ENCODE measurements around the gene LSMEM2.
"Not testable (repeated sequence)": the region's sequence is repeated elsewhere in the genome, so short reads cannot be mapped to it uniquely, and the experiment has no call there.

Gene LSMEM2

GRCh38 chr3:50295553-50296431 lies 16.9 kb downstream of the LSMEM2 start:
- FAIRE-seq (no peak), DNase-seq (ENCODE audit: extremely low spot score, insufficient read length, low read depth) (no peak)

DNA sequence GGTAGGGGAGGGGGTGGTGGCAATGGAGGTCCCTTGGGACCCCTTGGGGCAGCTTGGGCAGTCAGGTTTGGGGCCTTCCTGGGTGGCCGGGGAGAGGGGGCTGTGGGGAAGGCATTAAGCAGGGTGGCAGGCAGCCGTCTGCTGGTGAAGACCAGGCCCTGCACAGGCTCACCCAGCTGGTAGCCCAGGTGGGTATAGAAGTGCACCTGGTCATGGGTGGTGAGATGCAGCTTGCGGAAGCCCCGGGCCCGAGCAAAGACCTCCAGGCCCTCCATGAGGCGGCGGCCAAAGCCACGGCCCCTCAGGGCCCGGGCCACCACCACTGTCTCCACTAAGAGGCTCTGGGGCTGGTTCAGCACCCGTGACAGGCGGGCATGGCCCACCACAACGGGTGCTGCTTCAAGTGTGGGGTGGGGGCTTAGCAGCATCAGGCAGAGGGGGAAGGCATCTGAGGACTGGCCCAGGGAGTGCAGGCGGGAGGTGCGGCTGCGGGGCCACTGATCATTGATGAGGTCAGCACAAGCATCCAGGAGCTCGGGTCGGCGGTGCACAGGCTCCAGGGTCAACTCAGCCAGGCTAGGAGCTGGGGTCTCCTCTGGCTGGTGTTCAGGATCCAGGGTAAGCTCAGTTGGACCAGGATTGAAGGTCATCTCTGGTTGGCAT lies 18.0 kb downstream of the LSMEM2 start:
- DNase-seq (ENCODE audit: extremely low spot score, insufficient read length, low read depth): no peak
- no peak for FAIRE-seq

- FAIRE-seq (no peak), DNase-seq (ENCODE audit: extremely low spot score, insufficient read length, low read depth) (no peak)
Measured at GRCh38 chr3:50297384-50297775, 18.5 kb downstream of the LSMEM2 start.

DNA sequence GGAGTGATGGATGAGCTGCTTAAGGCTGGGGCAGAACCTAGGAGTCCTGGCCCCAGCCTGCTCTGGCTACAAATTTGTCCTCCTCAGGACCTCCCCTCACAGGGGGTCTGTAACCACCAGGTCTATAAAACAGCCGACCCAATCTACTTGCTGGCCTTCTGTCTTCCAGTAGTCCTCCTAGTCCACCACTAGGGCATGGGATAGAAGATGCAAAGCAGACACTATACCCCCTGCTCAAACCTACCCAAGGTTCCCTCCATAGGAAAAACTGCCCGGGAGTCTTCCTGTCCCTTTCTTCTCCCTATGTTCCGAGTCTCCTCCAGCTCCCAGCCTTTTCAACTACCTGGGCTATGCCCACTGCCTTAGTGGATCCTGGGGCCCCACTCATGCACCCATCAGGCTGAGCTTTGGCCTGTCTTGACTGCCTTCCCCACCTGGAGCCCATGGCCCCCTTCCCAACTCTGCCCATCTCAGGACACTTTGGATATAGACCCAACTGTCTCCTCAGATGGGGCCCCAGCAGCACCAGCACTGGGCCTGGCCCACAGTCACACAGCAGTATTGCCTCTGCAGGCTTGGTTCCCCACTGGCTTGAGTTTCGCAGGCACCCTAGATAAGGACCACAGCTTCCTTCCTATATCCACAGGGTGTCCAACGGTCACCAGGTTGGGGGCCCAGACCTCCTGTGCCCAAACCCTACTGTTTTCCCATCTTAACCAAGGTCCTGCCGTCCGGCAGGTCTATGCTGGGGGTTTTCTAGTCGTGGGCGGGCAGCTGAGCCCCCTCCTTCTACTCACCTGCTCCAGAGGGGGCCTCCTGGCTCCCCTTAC lies 19.2 kb downstream of the LSMEM2 start:
- FAIRE-seq (no peak), DNase-seq (ENCODE audit: extremely low spot score, insufficient read length, low read depth) (no peak)

DNA sequence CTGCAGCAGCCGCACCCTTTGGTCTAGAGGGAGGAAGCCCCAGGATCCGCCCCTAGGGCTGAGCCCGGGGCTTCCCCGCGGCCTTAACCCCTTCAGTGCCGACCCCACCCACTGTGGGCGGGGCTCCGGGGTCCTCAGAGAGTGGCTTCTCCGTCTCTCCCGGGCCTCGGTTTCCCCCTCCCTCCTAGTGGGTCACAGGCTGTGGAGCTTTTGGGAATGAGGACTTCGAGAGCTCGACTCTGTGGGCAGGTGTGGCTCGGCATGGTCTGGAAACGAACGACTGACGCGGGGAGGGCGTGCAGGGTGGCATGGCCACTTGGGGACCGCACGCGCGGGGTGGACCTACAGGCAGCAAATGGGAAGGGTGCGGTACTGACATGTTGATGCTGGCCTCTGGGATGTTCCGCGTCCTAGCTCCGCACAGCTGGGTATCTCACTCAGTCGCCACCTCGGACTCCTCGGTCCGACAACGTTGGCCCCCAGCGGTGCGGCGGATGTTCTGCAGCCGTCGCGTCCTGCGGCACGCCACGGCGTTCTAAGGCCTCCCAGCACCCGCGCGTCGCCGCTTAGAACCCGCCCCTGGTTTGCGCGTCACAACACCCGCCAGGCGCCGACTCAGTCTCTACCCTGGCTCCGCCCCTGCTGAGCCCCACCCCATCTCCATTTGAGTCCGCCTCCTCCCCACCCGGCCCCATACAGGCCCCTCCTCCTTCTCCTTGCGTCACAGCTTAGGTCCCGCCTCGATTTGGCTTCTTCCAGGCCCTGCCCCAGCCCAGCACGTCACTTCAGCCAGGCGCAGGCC lies 20.1 kb downstream of the LSMEM2 start, which contains the start of the genes HYAL3 and NAA80:
Gene HYAL3 (minus strand): TSS at position 570 of the 802 bp plus-strand sequence. CDS start 3,803 bp downstream, outside the sequence.
Gene NAA80 (minus strand): TSS at position 570 of the 802 bp plus-strand sequence. CDS start 1,942 bp downstream, outside the sequence.
- FAIRE-seq: peak; percentile 100

GRCh38 chr3:50299638-50299928 lies 20.7 kb downstream of the LSMEM2 start:
- FAIRE-seq (no peak), DNase-seq (ENCODE audit: extremely low spot score, insufficient read length, low read depth) (no peak)

More for the DNA sequence above, 20.1 kb downstream of the LSMEM2 start, which contains the start of the genes HYAL3 and NAA80:
- DNase-seq (ENCODE audit: extremely low spot score, insufficient read length, low read depth): peak; percentile 95

DNA sequence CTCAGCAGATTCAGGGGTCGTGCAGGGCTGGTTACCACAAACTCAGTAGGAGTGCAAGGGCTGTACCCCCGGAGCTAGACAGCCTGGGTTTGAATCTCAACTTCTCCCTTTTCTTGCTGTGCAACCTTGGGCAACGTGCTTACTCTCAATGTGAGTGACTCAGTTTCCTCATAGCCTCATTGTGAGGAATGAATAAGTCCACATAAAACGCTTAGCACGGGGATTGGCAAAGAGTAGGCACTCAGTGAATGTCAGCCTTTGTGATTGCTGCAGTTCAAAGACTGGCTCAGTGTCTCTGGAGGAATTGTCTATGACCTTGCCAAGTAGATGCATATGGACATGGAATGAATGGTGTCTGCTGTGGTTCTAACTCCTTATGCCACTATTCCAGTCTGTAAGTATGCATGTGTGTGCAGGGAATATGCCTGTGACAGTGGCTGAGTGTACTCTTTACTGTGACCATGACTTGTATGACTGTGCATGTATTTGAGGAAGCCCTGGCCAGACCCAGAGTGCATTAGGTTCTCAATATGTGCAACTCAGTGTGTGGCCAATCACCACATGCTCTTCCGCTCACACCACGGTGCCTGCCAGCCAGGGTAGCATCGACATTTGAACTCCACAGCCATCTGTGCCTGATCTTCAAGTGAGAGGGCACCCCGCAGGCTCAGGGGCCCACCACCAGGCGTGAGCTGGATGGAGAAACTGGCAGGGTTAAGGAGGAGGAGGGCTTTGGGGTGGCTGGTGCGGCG lies 21.2 kb downstream of the LSMEM2 start:
- no peak for DNase-seq (ENCODE audit: extremely low spot score, insufficient read length, low read depth)
- FAIRE-seq: no peak

DNA sequence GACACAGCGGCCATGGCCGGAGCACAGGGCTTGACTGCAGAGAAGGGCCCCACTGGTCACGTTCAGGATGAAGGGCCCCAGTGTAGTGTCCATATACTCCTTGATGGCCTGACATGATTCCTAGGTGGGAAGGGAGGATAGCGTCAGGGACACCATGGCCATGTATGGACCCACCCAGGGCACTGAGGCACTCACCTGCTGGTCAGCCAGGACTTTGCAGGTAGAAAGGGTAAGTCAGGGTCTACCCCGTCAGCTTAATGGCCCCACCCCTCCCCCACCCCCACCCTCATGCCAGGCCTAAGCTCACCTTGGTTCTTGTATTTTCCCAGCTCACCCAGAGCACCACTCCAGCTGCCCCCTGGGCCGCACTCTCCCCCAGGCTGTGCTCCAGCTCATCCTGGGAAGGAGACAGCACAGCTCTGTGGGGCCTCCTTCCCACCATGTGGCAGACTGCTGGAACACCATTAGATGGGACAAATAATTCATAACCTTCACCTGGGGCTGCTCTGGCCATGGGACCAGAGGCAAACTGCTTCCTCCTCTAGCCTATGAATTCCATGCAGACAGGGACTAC lies 21.9 kb downstream of the LSMEM2 start:
- DNase-seq (ENCODE audit: extremely low spot score, insufficient read length, low read depth) (no peak), FAIRE-seq (no peak)

DNA sequence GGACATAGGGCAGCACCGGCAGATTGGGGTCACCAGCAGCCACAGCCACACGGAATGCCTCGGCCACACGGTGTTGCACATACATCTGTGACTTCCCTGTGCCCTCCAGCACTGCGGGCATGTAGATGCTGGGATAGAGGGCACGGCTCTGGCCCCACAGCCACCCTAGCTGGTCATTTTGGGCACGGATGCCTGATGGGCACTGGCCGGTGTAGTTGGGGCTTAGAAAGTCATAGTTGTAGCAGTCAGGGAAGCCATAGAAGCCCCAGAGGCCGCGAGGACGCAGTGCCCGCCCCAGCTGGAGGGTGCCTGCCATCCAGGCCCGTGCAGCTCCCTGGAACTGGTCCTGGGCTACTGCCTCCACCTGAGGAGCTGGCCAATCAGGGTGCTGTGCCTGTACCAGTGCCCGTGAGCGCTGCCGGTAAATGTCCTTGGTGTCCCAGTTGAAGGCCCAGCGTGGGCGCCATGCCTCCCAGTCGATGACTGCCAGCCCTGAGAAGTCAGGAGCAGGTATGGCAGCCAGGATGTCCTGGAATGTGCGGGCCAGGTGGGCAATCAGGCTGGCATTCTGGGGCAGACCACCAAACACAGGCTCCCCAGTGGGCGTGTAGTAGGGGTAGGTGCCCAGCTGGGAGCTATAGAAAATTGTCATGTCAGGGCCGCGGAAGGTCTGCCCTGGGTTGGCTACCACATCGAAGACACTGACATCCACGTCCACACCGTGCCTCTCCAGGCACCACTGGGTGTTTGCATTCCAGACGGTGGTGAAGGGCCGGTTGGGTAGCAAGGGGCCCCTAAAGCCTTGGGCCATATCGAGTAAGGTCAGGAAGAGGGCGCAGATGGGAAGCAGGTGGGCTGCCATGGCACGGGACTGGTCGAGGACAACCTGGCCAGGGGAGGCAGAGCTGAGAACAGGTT lies 23.5 kb downstream of the LSMEM2 start:
- FAIRE-seq (no peak), DNase-seq (ENCODE audit: extremely low spot score, insufficient read length, low read depth) (no peak)

DNA sequence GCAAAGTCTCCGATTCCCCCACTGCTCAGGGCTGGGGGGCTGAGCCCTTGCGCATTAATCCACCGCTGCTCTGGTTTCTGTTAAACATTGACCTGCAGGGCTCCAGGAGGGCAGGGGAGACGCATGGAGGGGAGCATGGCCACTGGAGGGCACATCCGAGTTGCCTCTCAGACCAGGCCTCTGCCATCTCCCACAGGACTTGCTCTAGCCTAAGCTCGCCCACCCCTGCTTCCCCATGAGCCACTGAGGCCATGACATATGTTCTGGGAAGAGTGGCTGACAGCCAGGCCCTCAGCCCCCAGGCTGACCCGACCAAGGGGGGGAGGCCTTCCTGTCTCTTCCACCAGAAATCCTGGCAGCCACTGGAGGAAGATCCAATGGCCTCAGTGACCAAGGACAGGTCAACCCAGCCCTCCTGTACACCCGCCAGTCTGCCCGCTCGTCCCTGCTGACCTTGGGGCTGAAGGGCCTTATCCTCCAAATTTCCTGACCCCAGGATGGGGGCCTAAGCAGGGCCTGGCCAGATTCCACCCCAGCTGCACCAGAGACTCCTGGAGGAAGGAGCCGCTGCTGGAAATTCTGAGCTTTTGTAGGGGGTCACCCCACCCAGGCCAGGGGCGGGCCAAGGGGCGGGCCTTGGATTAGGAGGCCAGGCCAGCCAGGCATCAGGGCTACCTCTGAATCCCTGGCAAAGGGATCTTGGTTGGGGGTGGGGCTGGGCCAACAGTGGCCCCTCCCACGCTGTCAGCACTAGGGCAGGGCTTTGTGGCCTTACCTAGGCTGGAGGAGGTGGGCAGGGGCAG lies 24.3 kb downstream of the LSMEM2 start, which contains the start of gene HYAL1:
Gene HYAL1 (minus strand): TSS at position 562 of the 803 bp plus-strand sequence. CDS start 618 bp downstream, outside the sequence.
- FAIRE-seq: no peak
- DNase-seq (ENCODE audit: extremely low spot score, insufficient read length, low read depth): no peak

DNA sequence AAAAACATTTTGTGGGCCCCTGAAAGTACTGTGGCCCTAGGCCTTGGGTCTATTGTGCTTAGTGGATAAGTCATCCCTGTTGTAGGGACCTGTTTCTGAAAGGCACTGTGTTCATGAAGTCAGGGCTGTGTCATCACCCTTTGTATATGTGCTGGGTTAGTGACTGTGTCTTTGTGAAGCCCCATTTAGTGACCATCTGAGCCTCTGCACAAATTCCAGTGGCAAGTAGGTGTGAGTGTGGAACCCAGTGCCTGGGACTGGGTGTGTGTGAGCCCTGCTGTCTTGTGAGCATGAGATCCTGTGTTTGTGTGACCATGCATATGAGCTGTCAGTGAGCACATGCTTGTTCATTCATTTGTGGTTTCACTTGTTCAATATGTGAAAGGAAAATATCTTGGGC lies 25.7 kb downstream of the LSMEM2 start:
- FAIRE-seq (no peak), DNase-seq (ENCODE audit: extremely low spot score, insufficient read length, low read depth) (no peak)

DNA sequence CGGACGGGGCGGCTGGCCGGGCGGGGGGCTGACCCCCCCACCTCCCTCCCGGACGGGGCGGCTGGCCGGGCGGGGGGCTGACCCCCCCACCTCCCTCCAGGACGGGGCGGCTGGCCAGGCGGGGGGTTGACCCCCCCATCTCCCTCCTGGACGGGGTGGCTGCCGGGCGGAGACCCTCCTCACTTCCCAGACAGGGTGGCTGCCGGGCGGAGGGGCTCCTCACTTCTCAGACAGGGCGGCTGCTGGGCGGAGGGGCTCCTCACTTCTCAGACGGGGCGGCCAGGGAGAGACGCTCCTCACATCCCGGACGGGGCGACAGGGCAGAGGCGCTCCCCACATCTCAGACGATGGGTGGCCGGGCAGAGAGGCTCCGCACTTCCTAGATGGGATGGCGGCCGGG lies 33.2 kb downstream of the LSMEM2 start:
- not testable (repeated sequence) for DNase-seq (ENCODE audit: extremely low spot score, insufficient read length, low read depth); FAIRE-seq

DNA sequence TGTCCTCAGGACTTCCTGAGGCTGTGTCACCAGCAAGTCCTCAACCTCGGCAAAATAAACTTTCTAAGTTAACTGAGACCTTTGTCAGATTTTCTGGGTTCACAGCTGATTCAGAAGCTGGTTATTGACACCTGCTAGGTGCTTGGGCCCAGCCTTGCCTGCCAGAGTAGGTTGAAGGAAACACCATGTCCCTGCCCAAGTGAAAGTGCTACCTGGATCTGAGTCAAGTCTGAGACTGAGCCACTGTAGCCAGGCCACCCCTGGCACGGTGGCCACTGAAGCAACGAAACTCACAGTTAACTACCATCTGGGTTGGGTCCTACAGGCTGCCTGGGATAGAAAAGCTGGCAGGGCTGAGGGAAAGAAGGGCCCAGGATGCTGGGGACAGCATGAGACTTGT lies 35.5 kb downstream of the LSMEM2 start:
- no peak for DNase-seq (ENCODE audit: extremely low spot score, insufficient read length, low read depth)
- FAIRE-seq: no peak

- no peak for DNase-seq (ENCODE audit: extremely low spot score, insufficient read length, low read depth)
- no peak for FAIRE-seq
Measured at GRCh38 chr3:50314816-50315215, 35.9 kb downstream of the LSMEM2 start.

DNA sequence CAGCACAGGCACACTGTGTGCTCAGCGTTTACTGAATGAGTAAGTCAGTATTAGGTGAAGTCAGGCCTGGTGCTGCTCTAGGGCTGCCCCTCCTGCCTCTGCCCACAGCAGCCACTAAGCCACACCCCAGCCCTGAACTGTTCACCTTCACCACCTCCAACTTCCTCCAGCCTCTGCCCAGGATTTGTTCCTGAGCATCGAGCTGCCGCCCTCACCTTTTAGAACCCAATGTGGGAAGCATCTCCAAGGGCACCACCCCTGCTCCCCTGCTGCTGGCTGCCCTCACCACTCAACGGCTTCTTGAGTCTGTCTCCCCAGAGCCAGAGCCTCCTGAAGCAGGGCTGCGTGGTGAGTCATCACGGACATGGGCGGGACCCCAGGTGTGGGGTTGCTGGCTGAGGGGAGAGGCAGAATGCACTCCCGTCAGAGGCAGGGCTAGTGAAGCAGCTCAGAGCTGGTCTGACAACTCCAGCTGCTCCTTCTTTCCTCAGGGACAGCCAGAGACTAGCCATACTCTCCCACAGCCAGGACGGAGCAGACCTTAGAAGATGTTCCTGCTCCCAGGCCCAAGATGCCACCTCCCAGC lies 37.9 kb downstream of the LSMEM2 start:
- DNase-seq (ENCODE audit: extremely low spot score, insufficient read length, low read depth) (no peak), FAIRE-seq (no peak)

DNA sequence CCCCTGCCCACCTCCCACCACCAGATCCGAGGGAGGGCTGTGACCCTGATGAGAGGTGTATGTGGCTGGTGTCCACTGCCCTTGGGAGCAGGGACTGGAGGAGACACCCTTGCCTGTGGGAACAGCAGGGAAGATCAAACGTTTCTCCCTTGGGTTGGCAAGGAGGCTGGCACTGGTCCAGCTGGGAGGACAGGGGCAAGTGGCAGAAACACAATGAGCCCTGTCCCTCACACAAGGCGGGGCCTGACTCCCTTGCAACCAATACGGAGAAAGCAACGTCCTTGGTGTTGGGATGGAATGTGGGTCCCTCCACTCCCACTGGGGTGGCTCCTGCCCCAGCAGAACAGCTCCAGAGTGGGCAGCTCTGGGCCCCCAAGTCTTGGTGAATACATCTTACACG lies 38.4 kb downstream of the LSMEM2 start:
- no peak for DNase-seq (ENCODE audit: extremely low spot score, insufficient read length, low read depth)
- no peak for FAIRE-seq
